Endothelial cell of umbilical vein (primary cell): Measurements from ENCODE around the gene PXYLP1. TPM values are rescaled to one million over a fixed set of nuclear protein-coding genes. Genes with fewer than 3 reads are reported as not detected.

Experiments used
- BruUV-seq: library from RNA; stranded (reverse); fragments of 400-500 nt; replicated peaks from 2 replicates; lab custom pipeline; 2021; lab: Mats Ljungman, UMichigan
- CTCF ChIA-PET: fragments of 300-600, 350-600 bp; sonication (Branson Sonifier 250); formaldehyde crosslinking; loops from one replicate; lab custom pipeline; 2021; ENCODE audit warnings: antibody characterized with exemption, inconsistent platforms; lab: Charles Lee
- POLR2A ChIA-PET: fragments of 300-600, 350-600 bp; sonication (Branson Sonifier 250); formaldehyde crosslinking; loops from one replicate; lab custom pipeline; 2021; ENCODE audit warnings: antibody characterized with exemption, inconsistent platforms; lab: Charles Lee
- DNase-seq: peaks from one replicate; pipeline ENCODE4 v3.0.0-alpha.2; 2011; ENCODE audit warnings: low read depth, low spot score
- FAIRE-seq: peaks from 2 replicates; lab custom pipeline; 2011; peaks lifted over from hg19 to GRCh38; lab: Jason Lieb, UNC
- H2AFZ ChIP-seq: 2 replicates; pipeline ENCODE4 v1.6.0; 2012; ENCODE audit warnings: low read depth, low read length, control low read depth, inconsistent platforms
- H3K27ac ChIP-seq: 2 replicates; pipeline ENCODE4 v1.5.1; 2011; ENCODE audit warnings: low read depth, mild to moderate bottlenecking, control low read depth, low read length, moderate library complexity; ENCODE audit not compliant: insufficient read depth
- H3K27me3 ChIP-seq, 2 experiments: 2 replicates each; pipeline versions ENCODE4 v1.6.0 to v1.6.1; 2011; ENCODE audit warnings: low read length in 2 of 2, mixed read lengths in 1 of 2; ENCODE audit not compliant: control insufficient read depth in 2 of 2, insufficient read depth in 2 of 2
- H3K36me3 ChIP-seq, 2 experiments: 2 replicates in 1 of 2; 3 replicates in 1 of 2; pipeline ENCODE4 v1.5.1; 2011; ENCODE audit warnings: low read length in 2 of 2, mild to moderate bottlenecking in 1 of 2, moderate library complexity in 1 of 2; ENCODE audit not compliant: control insufficient read depth in 2 of 2, insufficient read depth in 2 of 2; ENCODE audit errors: extremely low read depth in 1 of 2
- H3K4me1 ChIP-seq: 3 replicates; pipeline ENCODE4 v1.5.1; 2011; ENCODE audit warnings: mild to moderate bottlenecking, low read length; ENCODE audit not compliant: control insufficient read depth, insufficient read depth; ENCODE audit errors: extremely low read depth
- H3K4me2 ChIP-seq: 2 replicates; pipeline ENCODE4 v1.6.1; 2011; ENCODE audit warnings: low read length, control low read depth, mixed read lengths; ENCODE audit not compliant: insufficient read depth
- H3K4me3 ChIP-seq, 3 experiments: fragments of 200-600 bp in 1 of 3; sonication (generic), shearing (Covaris generic) in 1 of 3; replicated peaks in 1 of 3; 2 replicates each; pipeline ENCODE4 v1.5.1; 2011 to 2016; ENCODE audit warnings: control low read depth in 3 of 3, low read length in 3 of 3, mild to moderate bottlenecking in 2 of 3, inconsistent platforms in 1 of 3, low read depth in 1 of 3, moderate library complexity in 1 of 3; ENCODE audit not compliant: insufficient read depth in 1 of 3
- H3K79me2 ChIP-seq: 2 replicates; pipeline ENCODE4 v1.6.0; 2012; ENCODE audit warnings: low read length, inconsistent platforms; ENCODE audit not compliant: control insufficient read depth, insufficient read depth
- H3K9ac ChIP-seq: replicated peaks from 2 replicates; pipeline ENCODE3; 2011; ENCODE audit warnings: low read length, control low read depth; ENCODE audit not compliant: insufficient read depth; ENCODE audit errors: extremely low read depth
- H3K9me1 ChIP-seq: replicated peaks from 3 replicates; pipeline ENCODE4 v1.6.0; 2011; ENCODE audit warnings: mild to moderate bottlenecking, low read length; ENCODE audit not compliant: control insufficient read depth, insufficient read depth; ENCODE audit errors: extremely low read depth
- H3K9me3 ChIP-seq: replicated peaks from 2 replicates; pipeline ENCODE4 v1.5.1; 2012; ENCODE audit warnings: low read length, inconsistent platforms; ENCODE audit not compliant: control insufficient read depth, insufficient read depth
- H4K20me1 ChIP-seq: replicated peaks from 2 replicates; pipeline ENCODE3; 2011; ENCODE audit warnings: mild to moderate bottlenecking, low read length; ENCODE audit not compliant: control insufficient read depth, insufficient read depth; ENCODE audit errors: extremely low read depth
- CTCF ChIP-seq, 2 donors: IDR thresholded peaks; 1 replicate in 1 of 2; 2 replicates in 1 of 2; pipeline ENCODE4 v1.5.1; 2011; ENCODE audit warnings: low read length in 2 of 2, mild to moderate bottlenecking in 2 of 2, moderate library complexity in 2 of 2, control low read depth in 1 of 2, inconsistent platforms in 1 of 2, low read depth in 1 of 2; ENCODE audit not compliant: insufficient read depth in 1 of 2; ENCODE audit errors: extremely low read depth in 1 of 2
- EZH2 ChIP-seq: IDR thresholded peaks from 2 replicates; pipeline ENCODE4 v1.6.1; 2012; ENCODE audit warnings: borderline replicate concordance, low read depth, mild to moderate bottlenecking, moderate library complexity, low read length, inconsistent platforms; ENCODE audit not compliant: severe bottlenecking
- FOS ChIP-seq: IDR thresholded peaks from 2 replicates; pipeline ENCODE4 v1.6.1; 2011; ENCODE audit warnings: mild to moderate bottlenecking, low read length, moderate library complexity, borderline replicate concordance; ENCODE audit not compliant: insufficient read depth
- GATA2 ChIP-seq: IDR thresholded peaks from 2 replicates; pipeline ENCODE4 v1.7.0; 2011; ENCODE audit warnings: low read depth, mild to moderate bottlenecking, moderate library complexity, mixed read lengths, low read length; ENCODE audit not compliant: insufficient read length, insufficient read depth
- JUN ChIP-seq: IDR thresholded peaks from 2 replicates; pipeline ENCODE4 v1.6.1; 2011; ENCODE audit warnings: borderline replicate concordance, low read depth; ENCODE audit not compliant: insufficient read length, insufficient read depth
- MAX ChIP-seq: IDR thresholded peaks from 2 replicates; pipeline ENCODE4 v1.6.1; 2011; ENCODE audit not compliant: insufficient read depth, insufficient read length
- MYC ChIP-seq: IDR thresholded peaks from one replicate; pipeline ENCODE4 v1.6.1; 2011; ENCODE audit warnings: mild to moderate bottlenecking, low read depth, low read length
- POLR2A ChIP-seq: IDR thresholded peaks from 2 replicates; pipeline ENCODE4 v1.6.1; 2012; ENCODE audit warnings: low read depth, mild to moderate bottlenecking, control low read depth, low read length
- POLR2AphosphoS5 ChIP-seq: IDR thresholded peaks from 2 replicates; pipeline ENCODE4 v1.6.1; 2012; ENCODE audit warnings: low read depth, mild to moderate bottlenecking, control low read depth, low read length, moderate library complexity; ENCODE audit not compliant: insufficient read depth
- dilution Hi-C: fragments of 300-500 bp; cut with MboI; formaldehyde crosslinking; loops from one replicate; pipeline ENCODE4 v1.15.0; 2019; ENCODE audit warnings: low sequenced_read_pairs; ENCODE audit not compliant: extremely low pct_ligation_motif_present
- intact Hi-C: fragments of 100-400 bp; cut with micrococcal nuclease; formaldehyde crosslinking; loops from one replicate; pipeline ENCODE4 v1.10.0; 2022
- polyA plus RNA-seq, 4 experiments: library from polyadenylated mRNA; depleted of rRNA in 3 of 4; stranded (reverse) in 3 of 4; unstranded in 1 of 4; fragments of >200 nt; gene quantifications; 2 replicates each; pipeline versions ENCODE4 v1.2.1 to v1.2.3, GENCODE V29; 2011 to 2012; ENCODE audit warnings: missing spikeins in 1 of 4
- total RNA-seq: library from RNA; stranded (reverse); gene quantifications from 2 replicates; pipeline ENCODE4 v1.2.3, GENCODE V29; 2021

Gene PXYLP1
- total and polyA plus RNA-seq, 2 donors (not counting 3 experiments of a cell fraction or from before 2014, with no cell fraction given): 0.84 to 1.7 TPM

GRCh38 chr3:141275973-141276372 is 44.3 kb downstream of the PXYLP1 start:
- no peaks in the 10 kb centered on the region for H4K20me1 ChIP-seq
- no peak for TF ChIP-seq POLR2A
- TF ChIP-seq MAX: no peak
- TF ChIP-seq MYC: no peak
- no peak for TF ChIP-seq EZH2
- TF ChIP-seq JUN: no peak
- no peak for TF ChIP-seq GATA2
- no peak for TF ChIP-seq FOS
- no peak for TF ChIP-seq CTCF (IDR thresholded peaks at IDR 0.05; ENCODE audit: extremely low read depth in 1 of 2, insufficient read depth in 1 of 2, low read depth in 1 of 2, low read length in 2 of 2)
- no peak for TF ChIP-seq POLR2AphosphoS5

More at GRCh38 chr3:141275973-141276372, 44.3 kb downstream of the PXYLP1 start:
- H2AFZ ChIP-seq: no peak overlapping the region
- DNase-seq (no peak), FAIRE-seq (no peak)
- dilution Hi-C loops (no loop called here), intact Hi-C loops (no loop called here)
- CTCF ChIA-PET: no interaction called here
- H3K79me2 ChIP-seq: no peaks in the 10 kb centered on the region
- H3K9ac ChIP-seq: no peak overlapping the region
- H3K4me3 ChIP-seq: no peak overlapping the region
- POLR2A ChIA-PET: no interaction called here
- no peaks in the 10 kb centered on the region for H3K36me3 ChIP-seq
- no peak overlapping the region for H3K4me2 ChIP-seq
- H3K9me1 ChIP-seq: no peaks in the 10 kb centered on the region
- H3K27ac ChIP-seq: no peak overlapping the region
- no peaks in the 10 kb centered on the region for H3K9me3 ChIP-seq
- no TSS peak for BruUV-seq
- H3K4me1 ChIP-seq: peaks cover 5% of the 10 kb centered on the region
- peaks cover 0 to 1% of the 10 kb centered on the region in 2 experiments for H3K27me3 ChIP-seq
